OCI-LY7 (cell line): ENCODE results near the gene DUOXA1. TPM values are rescaled to one million over a fixed set of nuclear protein-coding genes. Genes with fewer than 3 reads are reported as not detected.

Experiments
- BruUV-seq: library from RNA; stranded (reverse); fragments of 400-500 nt; replicated peaks from 2 replicates; lab custom pipeline; 2021; lab: Mats Ljungman, UMichigan
- CTCF ChIA-PET: fragments of 300-600 bp; sonication (Branson Sonifier 250); formaldehyde crosslinking; loops from one replicate; lab custom pipeline; 2022; ENCODE audit warnings: antibody characterized with exemption; ENCODE audit not compliant: unreplicated experiment; lab: Charles Lee
- POLR2A ChIA-PET: fragments of 300-600 bp; sonication (Branson Sonifier 250); formaldehyde crosslinking; loops from one replicate; lab custom pipeline; 2022; ENCODE audit warnings: antibody characterized with exemption; lab: Charles Lee
- DNase-seq: peaks from one replicate; pipeline ENCODE4 v3.0.0-alpha.2; 2015; ENCODE audit warnings: low spot score
- H2AFZ ChIP-seq: fragments of 200-600 bp; sonication (generic), shearing (Covaris generic); 2 replicates; pipeline ENCODE4 v1.6.1; 2014; ENCODE audit warnings: mild to moderate bottlenecking, antibody characterized with exemption, low read length, moderate library complexity
- H3K27ac ChIP-seq: fragments of 200-600 bp; sonication (generic); 2 replicates; pipeline ENCODE4 v1.5.1; 2014; ENCODE audit warnings: mixed run types, low read depth, mild to moderate bottlenecking, moderate library complexity, low read length, inconsistent platforms; ENCODE audit not compliant: poor library complexity, severe bottlenecking
- H3K36me3 ChIP-seq: fragments of 200-600 bp; sonication (generic); 2 replicates; pipeline ENCODE4 v1.6.1; 2014; ENCODE audit warnings: mild to moderate bottlenecking, antibody characterized with exemption, low read length, moderate library complexity, mixed read lengths; ENCODE audit not compliant: insufficient read depth
- H3K4me1 ChIP-seq: fragments of 200-600 bp; sonication (generic); 2 replicates; pipeline ENCODE4 v1.5.1; 2014; ENCODE audit warnings: mild to moderate bottlenecking, low read length; ENCODE audit not compliant: insufficient read depth, poor library complexity, severe bottlenecking
- H3K4me2 ChIP-seq: fragments of 200-600 bp; sonication (generic); 2 replicates; pipeline ENCODE4 v1.6.1; 2014; ENCODE audit warnings: mild to moderate bottlenecking, low read length
- H3K4me3 ChIP-seq: fragments of 200-600 bp; sonication (generic); 2 replicates; pipeline ENCODE4 v1.5.1; 2014; ENCODE audit warnings: mild to moderate bottlenecking, low read depth, low read length; ENCODE audit not compliant: poor library complexity, severe bottlenecking
- H3K79me2 ChIP-seq: fragments of 200-600 bp; sonication (generic); 2 replicates; pipeline ENCODE4 v1.6.1; 2016; ENCODE audit warnings: low read depth, mild to moderate bottlenecking, low read length, moderate library complexity, mixed read lengths; ENCODE audit not compliant: insufficient read depth
- H3K9me2 ChIP-seq: fragments of 200-600 bp; sonication (generic); 2 replicates; pipeline ENCODE4 v1.6.1; 2016; ENCODE audit warnings: mild to moderate bottlenecking, low read length, mixed read lengths; ENCODE audit not compliant: insufficient read depth
- H3K9me3 ChIP-seq: fragments of 200-600 bp; sonication (generic); 2 replicates; pipeline ENCODE4 v1.6.1; 2014; ENCODE audit warnings: mild to moderate bottlenecking, mixed run types, low read length, mixed read lengths
- H4K20me1 ChIP-seq: fragments of 200-600 bp; sonication (generic); 2 replicates; pipeline ENCODE4 v1.6.1; 2014; ENCODE audit warnings: mild to moderate bottlenecking, antibody characterized with exemption, low read length, moderate library complexity, mixed read lengths; ENCODE audit not compliant: insufficient read depth
- CTCF ChIP-seq: fragments of 200-600 bp; sonication (generic); conservative IDR thresholded peaks from 2 replicates; pipeline ENCODE4 v1.5.1; 2014; ENCODE audit warnings: mild to moderate bottlenecking, antibody characterized with exemption, low read length, moderate library complexity, mixed read lengths
- EZH2phosphoT487 ChIP-seq: fragments of 200-600 bp; sonication (generic); IDR thresholded peaks from 2 replicates; pipeline ENCODE4 v1.6.1; 2018; ENCODE audit warnings: low read depth, borderline replicate concordance, mild to moderate bottlenecking, mixed run types, antibody characterized with exemption, low read length, moderate library complexity, mixed read lengths
- intact Hi-C: fragments of 100-400 bp; cut with micrococcal nuclease; formaldehyde crosslinking; loops from one replicate; pipeline ENCODE4 v1.10.0; 2022; ENCODE audit not compliant: unreplicated experiment
- total RNA-seq, 2 experiments: library from RNA; depleted of rRNA in 1 of 2; stranded (reverse); fragments of >200 nt in 1 of 2; shearing (Covaris generic) in 1 of 2; gene quantifications; 2 replicates each; pipeline ENCODE4 v1.2.3, GENCODE V29; 2014 to 2022

DUOXA1 gene
- total RNA-seq, 2 experiments from 2014 or later: not detected

- no peak overlapping the region for H2AFZ ChIP-seq
- CTCF ChIA-PET: no interaction called here
- no peaks in the 10 kb centered on the region for H3K79me2 ChIP-seq
- H4K20me1 ChIP-seq: no peaks in the 10 kb centered on the region
- no peak overlapping the region for H3K4me3 ChIP-seq
- no TSS peak for BruUV-seq
- no peaks in the 10 kb centered on the region for H3K36me3 ChIP-seq
- POLR2A ChIA-PET: no interaction called here
- no peaks in the 10 kb centered on the region for H3K9me3 ChIP-seq
- H3K4me1 ChIP-seq: no peaks in the 10 kb centered on the region
- no peaks in the 10 kb centered on the region for H3K9me2 ChIP-seq
- no peak overlapping the region for H3K27ac ChIP-seq
- no peak for DNase-seq
- TF ChIP-seq CTCF: no peak
- TF ChIP-seq EZH2phosphoT487: no peak
- intact Hi-C loops: no loop called here
- no peak overlapping the region for H3K4me2 ChIP-seq
Observed at GRCh38 chr15:45094358-45094730, 35.3 kb downstream of the DUOXA1 start.

- DNase-seq: no peak
- no TSS peak for BruUV-seq
- Histone ChIP-seq H3K4me3 (no peak overlapping the region), H3K36me3 (no peaks in the 10 kb centered on the region), H3K4me1 (no peaks in the 10 kb centered on the region), H3K9me3 (no peaks in the 10 kb centered on the region), H4K20me1 (no peaks in the 10 kb centered on the region), H3K9me2 (no peaks in the 10 kb centered on the region), H3K4me2 (no peak overlapping the region), H3K79me2 (no peaks in the 10 kb centered on the region), H3K27ac (no peak overlapping the region), H2AFZ (no peak overlapping the region)
- CTCF ChIA-PET: no interaction called here
- intact Hi-C loops: no loop called here
- POLR2A ChIA-PET: no interaction called here
- TF ChIP-seq CTCF: no peak
- TF ChIP-seq EZH2phosphoT487: no peak
Observed at GRCh38 chr15:45093622-45094357, 35.9 kb downstream of the DUOXA1 start.

GRCh38 chr15:45093013-45093412 lies 36.7 kb downstream of the DUOXA1 start:
- Histone ChIP-seq H3K9me2 (no peaks in the 10 kb centered on the region), H3K79me2 (no peaks in the 10 kb centered on the region), H3K9me3 (no peaks in the 10 kb centered on the region), H4K20me1 (no peaks in the 10 kb centered on the region), H3K4me3 (no peak overlapping the region), H3K4me2 (no peak overlapping the region), H3K4me1 (no peaks in the 10 kb centered on the region), H3K36me3 (no peaks in the 10 kb centered on the region), H3K27ac (no peak overlapping the region), H2AFZ (no peak overlapping the region)
- ChIA-PET CTCF (no interaction called here), POLR2A (no interaction called here)
- BruUV-seq: no TSS peak
- no peak for DNase-seq
- intact Hi-C loops: no loop called here
- TF ChIP-seq CTCF (no peak), EZH2phosphoT487 (no peak)
